Measurements from ENCODE around the gene WDFY3. TPM values are rescaled to one million over a fixed set of nuclear protein-coding genes. Genes with fewer than 3 reads are reported as not detected.
A peak's percentile ranks its signal among the peaks of the same experiment; 100 is the strongest.

WDFY3 gene
- total RNA-seq, 1 donor from 2014 or later: 126 TPM

GRCh38 chr4:84878090-84878489, 88.4 kb downstream of the WDFY3 start:
- H3K36me3 ChIP-seq: no peaks in the 10 kb centered on the region
- TF ChIP-seq CTCF (IDR thresholded peaks at IDR 0.05): no peak
- intact Hi-C loops (cut with DNase I): no loop called here
- H3K4me3 ChIP-seq: no peak overlapping the region
- H3K4me1 ChIP-seq: no peaks in the 10 kb centered on the region
- H3K9me3 ChIP-seq: no peaks in the 10 kb centered on the region
- H3K27ac ChIP-seq: no peak overlapping the region
- no peaks in the 10 kb centered on the region for H3K27me3 ChIP-seq
- DNase-seq (no peak), ATAC-seq (no peak)

- no peak for DNase-seq
- H3K36me3 ChIP-seq: no peaks in the 10 kb centered on the region
- no peaks in the 10 kb centered on the region for H3K27me3 ChIP-seq
- H3K4me3 ChIP-seq: no peak overlapping the region
- H3K9me3 ChIP-seq: no peaks in the 10 kb centered on the region
- no peak for ATAC-seq
- no peaks in the 10 kb centered on the region for H3K4me1 ChIP-seq
- intact Hi-C loops (cut with DNase I): no loop called here
- no peak overlapping the region for H3K27ac ChIP-seq
- no peak for TF ChIP-seq CTCF (IDR thresholded peaks at IDR 0.05)
Observed at GRCh38 chr4:84877051-84877833, 89.2 kb downstream of the WDFY3 start.

GRCh38 chr4:84875636-84876371, 90.7 kb downstream of the WDFY3 start:
- DNase-seq (no peak), ATAC-seq (no peak)
- H3K27me3 ChIP-seq: no peaks in the 10 kb centered on the region
- intact Hi-C loops (cut with DNase I): no loop called here
- no peaks in the 10 kb centered on the region for H3K4me1 ChIP-seq
- no peak overlapping the region for H3K27ac ChIP-seq
- no peak for TF ChIP-seq CTCF (IDR thresholded peaks at IDR 0.05)
- H3K9me3 ChIP-seq: no peaks in the 10 kb centered on the region
- H3K4me3 ChIP-seq: no peak overlapping the region
- no peaks in the 10 kb centered on the region for H3K36me3 ChIP-seq

- no peak for TF ChIP-seq CTCF (IDR thresholded peaks at IDR 0.05)
- DNase-seq: no peak
- Histone ChIP-seq H3K9me3 (no peaks in the 10 kb centered on the region), H3K4me1 (peaks cover 7% of the 10 kb centered on the region), H3K27ac (no peak overlapping the region), H3K4me3 (no peak overlapping the region), H3K36me3 (no peaks in the 10 kb centered on the region), H3K27me3 (no peaks in the 10 kb centered on the region)
- ATAC-seq: peak; percentile 77
- intact Hi-C loops (cut with DNase I): no loop called here
Observed at GRCh38 chr4:84874619-84875018, 91.9 kb downstream of the WDFY3 start.

- Histone ChIP-seq H3K9me3 (no peaks in the 10 kb centered on the region), H3K27me3 (no peaks in the 10 kb centered on the region), H3K36me3 (no peaks in the 10 kb centered on the region), H3K27ac (no peak overlapping the region), H3K4me3 (no peak overlapping the region), H3K4me1 (peaks cover 7% of the 10 kb centered on the region)
- no peak for TF ChIP-seq CTCF (IDR thresholded peaks at IDR 0.05)
- intact Hi-C loops (cut with DNase I): no loop called here
- DNase-seq (no peak), ATAC-seq (peak; percentile 56)
Observed at GRCh38 chr4:84870398-84871163, 95.9 kb downstream of the WDFY3 start.
